ENCODE results near the gene SLC34A1.

DNA sequence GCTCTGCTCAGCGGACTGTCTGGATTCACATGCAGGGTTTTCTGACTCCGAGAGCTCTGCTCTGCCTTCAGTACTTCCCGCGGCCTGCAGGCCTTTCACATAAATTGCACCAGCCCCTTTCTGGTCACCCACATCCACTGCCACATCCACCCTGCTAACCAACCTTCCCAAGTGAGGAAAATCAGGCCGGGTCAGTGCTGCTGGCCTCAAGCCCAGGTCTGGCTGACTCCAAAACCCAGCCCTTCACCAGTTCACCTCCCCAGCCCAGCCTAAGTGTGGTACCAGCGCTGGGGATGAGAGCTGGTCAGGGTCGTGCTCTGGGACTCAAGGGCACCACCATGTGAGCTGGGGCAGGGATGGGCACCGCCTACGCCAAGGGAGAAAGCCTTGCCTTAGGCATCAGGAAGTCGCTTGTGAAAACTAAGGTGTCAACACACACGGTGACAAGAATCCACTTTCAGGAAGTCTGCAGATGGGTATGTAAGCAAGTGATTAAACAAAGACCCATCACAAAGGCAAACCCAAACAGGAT lies 45.1 kb upstream of the SLC34A1 start:
- TF ChIP-seq, protein P1, sequence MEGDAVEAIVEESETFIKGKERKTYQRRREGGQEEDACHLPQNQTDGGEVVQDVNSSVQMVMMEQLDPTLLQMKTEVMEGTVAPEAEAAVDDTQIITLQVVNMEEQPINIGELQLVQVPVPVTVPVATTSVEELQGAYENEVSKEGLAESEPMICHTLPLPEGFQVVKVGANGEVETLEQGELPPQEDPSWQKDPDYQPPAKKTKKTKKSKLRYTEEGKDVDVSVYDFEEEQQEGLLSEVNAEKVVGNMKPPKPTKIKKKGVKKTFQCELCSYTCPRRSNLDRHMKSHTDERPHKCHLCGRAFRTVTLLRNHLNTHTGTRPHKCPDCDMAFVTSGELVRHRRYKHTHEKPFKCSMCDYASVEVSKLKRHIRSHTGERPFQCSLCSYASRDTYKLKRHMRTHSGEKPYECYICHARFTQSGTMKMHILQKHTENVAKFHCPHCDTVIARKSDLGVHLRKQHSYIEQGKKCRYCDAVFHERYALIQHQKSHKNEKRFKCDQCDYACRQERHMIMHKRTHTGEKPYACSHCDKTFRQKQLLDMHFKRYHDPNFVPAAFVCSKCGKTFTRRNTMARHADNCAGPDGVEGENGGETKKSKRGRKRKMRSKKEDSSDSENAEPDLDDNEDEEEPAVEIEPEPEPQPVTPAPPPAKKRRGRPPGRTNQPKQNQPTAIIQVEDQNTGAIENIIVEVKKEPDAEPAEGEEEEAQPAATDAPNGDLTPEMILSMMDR (IDR thresholded peaks at IDR 0.05) = no peak
- no peak for TF ChIP-seq POLR2A (IDR thresholded peaks at IDR 0.05)

Data from gastroesophageal sphincter (tissue), 3 donors.